Middle frontal gyrus (tissue), 1 donor: Measurements from ENCODE around the gene SCAF8.

Source experiments
- DNase-seq: peaks from one replicate; pipeline ENCODE4 v3.0.0-alpha.2; 2015; ENCODE audit warnings: low spot score; ENCODE audit errors: extremely low spot score

The SCAF8 gene

GRCh38 chr6:154829970-154830369 is 96.8 kb downstream of the SCAF8 start:
- DNase-seq, result no peak

- peak; percentile 37 for DNase-seq
Observed at GRCh38 chr6:154830771-154831170, 97.6 kb downstream of the SCAF8 start.

GRCh38 chr6:154835307-154835706 is 102.1 kb downstream of the SCAF8 start:
- no peak for DNase-seq

GRCh38 chr6:154839546-154839945 is 106.3 kb downstream of the SCAF8 start:
- no peak for DNase-seq

GRCh38 chr6:154840363-154840762 is 107.1 kb downstream of the SCAF8 start:
- DNase-seq, result no peak

- no peak for DNase-seq
Observed at GRCh38 chr6:154841109-154841508, 107.9 kb downstream of the SCAF8 start.

- DNase-seq, result no peak
Observed at GRCh38 chr6:154842833-154843232, 109.6 kb downstream of the SCAF8 start.

GRCh38 chr6:154847318-154847717 is 114.1 kb downstream of the SCAF8 start:
- DNase-seq, result no peak

- no peak for DNase-seq
Observed at GRCh38 chr6:154848580-154848979, 115.4 kb downstream of the SCAF8 start.

GRCh38 chr6:154849475-154849874 is 116.3 kb downstream of the SCAF8 start:
- no peak for DNase-seq

- DNase-seq, result no peak
Observed at GRCh38 chr6:154852687-154853086, 119.5 kb downstream of the SCAF8 start.

GRCh38 chr6:154857529-154857928 is 124.3 kb downstream of the SCAF8 start:
- DNase-seq, result no peak

GRCh38 chr6:154861825-154862224 is 128.6 kb downstream of the SCAF8 start:
- DNase-seq, result no peak

- DNase-seq, result no peak
Observed at GRCh38 chr6:154862536-154862935, 129.3 kb downstream of the SCAF8 start.

- no peak for DNase-seq
Observed at GRCh38 chr6:154864066-154864430, 130.8 kb downstream of the SCAF8 start.

GRCh38 chr6:154865291-154865690 is 132.1 kb downstream of the SCAF8 start:
- no peak for DNase-seq

GRCh38 chr6:154868143-154868594 is 135.0 kb downstream of the SCAF8 start:
- DNase-seq, result peak; percentile 47

- DNase-seq, result no peak
Observed at GRCh38 chr6:154872542-154873114, 139.4 kb downstream of the SCAF8 start.

- no peak for DNase-seq
Observed at GRCh38 chr6:154873546-154873945, 140.3 kb downstream of the SCAF8 start.

- DNase-seq, result no peak
Observed at GRCh38 chr6:154874773-154875592, 141.8 kb downstream of the SCAF8 start.

GRCh38 chr6:154876486-154877280 is 143.5 kb downstream of the SCAF8 start:
- no peak for DNase-seq

- DNase-seq, result no peak
Observed at GRCh38 chr6:154878871-154879491, 145.8 kb downstream of the SCAF8 start.
